Cardiac fibroblast (primary cell): ENCODE results near the gene CD79B.
A peak's percentile ranks its signal among the peaks of the same experiment; 100 is the strongest.

Experiments
- DNase-seq, 2 donors: peaks; one replicate each; pipeline versions ENCODE4 v3.0.0 to v3.0.0-alpha.2; 2010; ENCODE audit warnings: low read depth in 2 of 2
- H3K4me3 ChIP-seq, 2 donors: replicated peaks in 1 of 2; 1 replicate in 1 of 2; 2 replicates in 1 of 2; pipeline ENCODE4 v1.5.1; 2011; ENCODE audit warnings: low read depth in 2 of 2, low read length in 2 of 2, mild to moderate bottlenecking in 2 of 2, moderate library complexity in 1 of 2
- CTCF ChIP-seq: IDR thresholded peaks from one replicate; pipeline ENCODE4 v1.5.1; 2011; ENCODE audit warnings: low read depth, mild to moderate bottlenecking, low read length, inconsistent platforms

The CD79B gene

GRCh38 chr17:63934183-63935112 is 2.3 kb upstream of the CD79B start:
- TF ChIP-seq CTCF, result no peak
- H3K4me3 ChIP-seq, result no peak overlapping the region
- no peak for DNase-seq

DNA sequence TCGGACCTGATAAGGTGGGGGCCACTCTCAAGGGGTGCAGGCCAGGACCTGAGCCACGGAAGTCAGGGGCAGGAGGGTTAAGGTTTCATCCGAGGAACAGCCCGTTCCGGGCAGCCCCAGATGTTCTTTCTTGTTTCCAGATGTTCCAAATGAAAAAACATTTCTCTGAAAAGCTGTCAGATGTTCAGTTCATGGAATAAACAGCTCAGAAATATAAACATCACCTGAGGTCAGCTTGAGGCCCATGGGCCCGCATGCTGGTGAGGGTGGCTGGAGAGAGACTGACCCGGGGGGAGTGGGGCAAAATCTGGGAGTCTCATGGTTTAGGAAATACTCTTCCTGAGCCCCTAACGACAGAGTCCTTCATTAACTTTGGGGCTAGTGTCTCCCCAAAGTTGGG is 1.5 kb upstream of the CD79B start:
- H3K4me3 ChIP-seq, result no peak overlapping the region
- no peak for TF ChIP-seq CTCF
- DNase-seq, result no peak

GRCh38 chr17:63932721-63933120 is 590 bp upstream of the CD79B start:
- no peak for TF ChIP-seq CTCF
- no peak overlapping the region for H3K4me3 ChIP-seq
- DNase-seq, result no peak

- no peak for TF ChIP-seq CTCF
- DNase-seq, result peak in 1 of 2 donors; percentile 17
- no peak overlapping the region for H3K4me3 ChIP-seq
Observed at GRCh38 chr17:63930951-63931575, 1.1 kb downstream of the CD79B start.

- DNase-seq, result peak in 1 of 2 donors; percentile 12
- no peak overlapping the region for H3K4me3 ChIP-seq
- TF ChIP-seq CTCF, result no peak
Observed at GRCh38 chr17:63929860-63930766, 2.0 kb downstream of the CD79B start.

DNA sequence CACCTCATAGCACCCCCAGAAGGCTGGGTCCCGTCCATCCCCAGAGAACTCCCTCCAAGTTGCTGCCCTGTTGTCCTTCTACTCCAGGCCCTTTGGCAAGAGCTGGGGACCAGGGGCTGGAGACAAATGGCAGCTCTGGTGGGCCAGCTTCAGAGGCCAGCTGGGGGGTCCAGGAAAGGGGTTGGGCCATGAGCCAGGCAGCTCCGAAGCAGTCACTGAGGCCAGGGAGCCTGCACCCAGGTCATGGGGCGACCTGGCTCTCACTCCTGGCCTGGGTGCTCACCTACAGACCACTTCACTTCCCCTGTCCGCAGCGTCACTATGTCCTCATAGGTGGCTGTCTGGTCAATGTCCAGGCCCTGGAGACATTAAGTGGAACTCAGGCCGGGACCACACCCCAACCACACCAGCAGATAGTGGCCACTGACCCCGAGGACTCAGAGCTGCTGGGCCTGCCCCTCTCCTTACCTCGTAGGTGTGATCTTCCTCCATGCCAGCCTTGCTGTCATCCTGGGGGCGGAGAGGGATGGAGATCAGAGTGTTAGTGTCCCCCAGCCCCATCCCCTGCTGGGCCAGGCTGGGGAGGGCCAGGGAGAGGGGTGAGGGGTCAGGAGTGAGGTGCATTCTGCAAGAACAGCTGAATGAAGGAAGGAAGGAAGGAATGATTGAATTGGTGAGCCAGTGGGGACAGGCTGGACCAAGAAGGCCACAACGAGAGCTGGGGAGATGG is 3.0 kb downstream of the CD79B start:
- TF ChIP-seq CTCF, result no peak
- H3K4me3 ChIP-seq, result no peak overlapping the region
- DNase-seq, result no peak
